ENCODE data around the gene PSEN2. TPM values are rescaled to one million over a fixed set of nuclear protein-coding genes. Genes with fewer than 3 reads are reported as not detected.

PSEN2 gene
- total RNA-seq, 1 experiment from 2014 or later, result 14.8 TPM

DNA sequence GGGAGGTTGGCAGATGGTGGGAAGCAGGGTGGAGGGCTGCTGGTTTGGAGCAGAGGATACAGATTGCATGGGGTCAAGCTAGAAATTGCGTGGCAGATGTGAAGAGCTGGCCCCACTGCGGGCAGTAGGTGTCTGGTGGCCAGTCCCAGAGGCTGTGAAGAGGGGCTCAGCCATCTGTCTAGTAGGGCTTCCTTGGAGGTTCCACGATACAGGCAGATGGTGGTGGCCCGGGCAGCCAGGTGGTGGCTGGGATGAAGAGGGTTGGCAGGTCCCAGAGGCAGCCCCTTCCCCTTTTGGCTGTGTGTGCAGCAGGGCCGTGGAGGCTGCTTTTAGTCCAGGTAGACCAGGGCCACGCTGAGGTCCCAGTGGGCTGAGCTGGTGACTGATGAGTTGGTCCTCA is 16.6 kb downstream of the PSEN2 start:
- Histone ChIP-seq H3F3A (ENCODE audit: insufficient read depth, low read depth) (peaks cover 12% of the 10 kb centered on the region; the same call in 1 of the 2 replicates), H3K79me2 (ENCODE audit: low read depth) (no peaks in the 10 kb centered on the region), H3K36me3 (ENCODE audit: low read depth) (peaks cover 14% of the 10 kb centered on the region), H3K4me1 (replicated peaks; ENCODE audit: insufficient read depth) (peaks cover 13% of the 10 kb centered on the region), H2AFZ (no peak overlapping the region), H3K9me2 (ENCODE audit: insufficient read depth) (no peaks in the 10 kb centered on the region), H3K4me2 (no peak overlapping the region), H4K20me1 (ENCODE audit: insufficient read depth) (no peaks in the 10 kb centered on the region), H3K27me3 (ENCODE audit: insufficient read depth, low read depth) (no peaks in the 10 kb centered on the region), H3K4me3 (no peak overlapping the region), H3K27ac (no peak overlapping the region), H3K9me3 (ENCODE audit: insufficient read depth, low read depth) (no peaks in the 10 kb centered on the region)
- no peak for TF ChIP-seq EZH2 (IDR thresholded peaks at IDR 0.05; ENCODE audit: low read depth)
- TF ChIP-seq, protein P1, sequence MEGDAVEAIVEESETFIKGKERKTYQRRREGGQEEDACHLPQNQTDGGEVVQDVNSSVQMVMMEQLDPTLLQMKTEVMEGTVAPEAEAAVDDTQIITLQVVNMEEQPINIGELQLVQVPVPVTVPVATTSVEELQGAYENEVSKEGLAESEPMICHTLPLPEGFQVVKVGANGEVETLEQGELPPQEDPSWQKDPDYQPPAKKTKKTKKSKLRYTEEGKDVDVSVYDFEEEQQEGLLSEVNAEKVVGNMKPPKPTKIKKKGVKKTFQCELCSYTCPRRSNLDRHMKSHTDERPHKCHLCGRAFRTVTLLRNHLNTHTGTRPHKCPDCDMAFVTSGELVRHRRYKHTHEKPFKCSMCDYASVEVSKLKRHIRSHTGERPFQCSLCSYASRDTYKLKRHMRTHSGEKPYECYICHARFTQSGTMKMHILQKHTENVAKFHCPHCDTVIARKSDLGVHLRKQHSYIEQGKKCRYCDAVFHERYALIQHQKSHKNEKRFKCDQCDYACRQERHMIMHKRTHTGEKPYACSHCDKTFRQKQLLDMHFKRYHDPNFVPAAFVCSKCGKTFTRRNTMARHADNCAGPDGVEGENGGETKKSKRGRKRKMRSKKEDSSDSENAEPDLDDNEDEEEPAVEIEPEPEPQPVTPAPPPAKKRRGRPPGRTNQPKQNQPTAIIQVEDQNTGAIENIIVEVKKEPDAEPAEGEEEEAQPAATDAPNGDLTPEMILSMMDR (conservative IDR thresholded peaks at IDR 0.05), result no peak
- intact Hi-C loops (cut with micrococcal nuclease; ENCODE audit: unreplicated experiment), result no loop called here
- ChIA-PET CTCF (no interaction called here), POLR2A (ENCODE audit: unreplicated experiment) (no interaction called here)
- DNase-seq, result no peak
- BruUV-seq (replicated peaks), result no TSS peak

DNA sequence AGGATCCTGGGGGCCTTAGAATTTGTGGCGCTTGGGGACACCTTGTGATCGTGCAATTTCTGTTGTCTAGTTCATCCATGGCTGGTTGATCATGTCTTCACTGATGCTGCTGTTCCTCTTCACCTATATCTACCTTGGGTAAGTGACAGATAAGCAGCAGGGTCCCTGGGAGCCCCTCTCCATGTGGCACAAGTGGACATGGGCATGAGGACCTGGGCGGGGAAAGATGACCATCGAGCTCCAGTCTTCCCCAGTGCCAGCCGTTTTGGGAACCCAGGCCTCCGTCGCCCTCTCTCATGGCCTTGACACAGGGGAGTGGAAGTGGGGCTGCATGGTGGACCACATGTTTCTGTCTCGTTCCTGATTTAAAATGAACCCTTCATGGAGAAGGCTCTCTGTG is 17.6 kb downstream of the PSEN2 start:
- peaks cover 4% of the 10 kb centered on the region for H3K36me3 ChIP-seq (ENCODE audit: low read depth)
- H3K4me3 ChIP-seq, result no peak overlapping the region
- TF ChIP-seq, protein P1 (conservative IDR thresholded peaks at IDR 0.05), result no peak
- TF ChIP-seq EZH2 (IDR thresholded peaks at IDR 0.05; ENCODE audit: low read depth), result no peak
- 0 out of 2 replicates have a peak, but pooled peaks cover 4% of the 10 kb centered on the region for H3F3A ChIP-seq (ENCODE audit: insufficient read depth, low read depth)
- peaks cover 4% of the 10 kb centered on the region for H3K4me1 ChIP-seq (replicated peaks; ENCODE audit: insufficient read depth)
- H2AFZ ChIP-seq, result no peak overlapping the region
- no peaks in the 10 kb centered on the region for H3K79me2 ChIP-seq (ENCODE audit: low read depth)
- intact Hi-C loops (cut with micrococcal nuclease; ENCODE audit: unreplicated experiment), result no loop called here
- H3K9me3 ChIP-seq (ENCODE audit: insufficient read depth, low read depth), result no peaks in the 10 kb centered on the region
- ChIA-PET CTCF (no interaction called here), POLR2A (ENCODE audit: unreplicated experiment) (no interaction called here)
- DNase-seq, result no peak
- H3K9me2 ChIP-seq (ENCODE audit: insufficient read depth), result no peaks in the 10 kb centered on the region
- H4K20me1 ChIP-seq (ENCODE audit: insufficient read depth), result no peaks in the 10 kb centered on the region
- no peak overlapping the region for H3K4me2 ChIP-seq
- no peak overlapping the region for H3K27ac ChIP-seq
- BruUV-seq (replicated peaks), result no TSS peak
- H3K27me3 ChIP-seq (ENCODE audit: insufficient read depth, low read depth), result no peaks in the 10 kb centered on the region

- Histone ChIP-seq H3F3A (ENCODE audit: insufficient read depth, low read depth) (0 out of 2 replicates have a peak, but pooled peaks cover 4% of the 10 kb centered on the region), H3K79me2 (ENCODE audit: low read depth) (no peaks in the 10 kb centered on the region), H3K27me3 (ENCODE audit: insufficient read depth, low read depth) (no peaks in the 10 kb centered on the region), H3K9me2 (ENCODE audit: insufficient read depth) (no peaks in the 10 kb centered on the region), H3K4me1 (replicated peaks; ENCODE audit: insufficient read depth) (no peaks in the 10 kb centered on the region), H3K4me2 (no peak overlapping the region), H2AFZ (no peak overlapping the region), H3K27ac (no peak overlapping the region), H3K4me3 (no peak overlapping the region), H4K20me1 (ENCODE audit: insufficient read depth) (no peaks in the 10 kb centered on the region), H3K9me3 (ENCODE audit: insufficient read depth, low read depth) (no peaks in the 10 kb centered on the region), H3K36me3 (ENCODE audit: low read depth) (peaks cover 4% of the 10 kb centered on the region)
- ChIA-PET CTCF (no interaction called here), POLR2A (ENCODE audit: unreplicated experiment) (no interaction called here)
- intact Hi-C loops (cut with micrococcal nuclease; ENCODE audit: unreplicated experiment), result no loop called here
- TF ChIP-seq, protein P1 (conservative IDR thresholded peaks at IDR 0.05), result no peak
- no peak for TF ChIP-seq EZH2 (IDR thresholded peaks at IDR 0.05; ENCODE audit: low read depth)
- no peak for DNase-seq
- BruUV-seq (replicated peaks), result no TSS peak
These were observed 18.4 kb downstream of the PSEN2 start for GRCh38 chr1:226888816-226889215.
